HG02852 (cell line): ENCODE results near the gene FBXW8.

Experiments
- ATAC-seq: cut with Tn5 transposase; IDR thresholded peaks from one replicate; pipeline ENCODE4 v1.9.1; 2021; ENCODE audit warnings: mild to moderate bottlenecking, moderate library complexity; ENCODE audit not compliant: unreplicated experiment

The FBXW8 gene, protein sequence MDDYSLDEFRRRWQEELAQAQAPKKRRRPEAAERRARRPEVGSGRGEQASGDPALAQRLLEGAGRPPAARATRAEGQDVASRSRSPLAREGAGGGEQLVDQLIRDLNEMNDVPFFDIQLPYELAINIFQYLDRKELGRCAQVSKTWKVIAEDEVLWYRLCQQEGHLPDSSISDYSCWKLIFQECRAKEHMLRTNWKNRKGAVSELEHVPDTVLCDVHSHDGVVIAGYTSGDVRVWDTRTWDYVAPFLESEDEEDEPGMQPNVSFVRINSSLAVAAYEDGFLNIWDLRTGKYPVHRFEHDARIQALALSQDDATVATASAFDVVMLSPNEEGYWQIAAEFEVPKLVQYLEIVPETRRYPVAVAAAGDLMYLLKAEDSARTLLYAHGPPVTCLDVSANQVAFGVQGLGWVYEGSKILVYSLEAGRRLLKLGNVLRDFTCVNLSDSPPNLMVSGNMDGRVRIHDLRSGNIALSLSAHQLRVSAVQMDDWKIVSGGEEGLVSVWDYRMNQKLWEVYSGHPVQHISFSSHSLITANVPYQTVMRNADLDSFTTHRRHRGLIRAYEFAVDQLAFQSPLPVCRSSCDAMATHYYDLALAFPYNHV

DNA sequence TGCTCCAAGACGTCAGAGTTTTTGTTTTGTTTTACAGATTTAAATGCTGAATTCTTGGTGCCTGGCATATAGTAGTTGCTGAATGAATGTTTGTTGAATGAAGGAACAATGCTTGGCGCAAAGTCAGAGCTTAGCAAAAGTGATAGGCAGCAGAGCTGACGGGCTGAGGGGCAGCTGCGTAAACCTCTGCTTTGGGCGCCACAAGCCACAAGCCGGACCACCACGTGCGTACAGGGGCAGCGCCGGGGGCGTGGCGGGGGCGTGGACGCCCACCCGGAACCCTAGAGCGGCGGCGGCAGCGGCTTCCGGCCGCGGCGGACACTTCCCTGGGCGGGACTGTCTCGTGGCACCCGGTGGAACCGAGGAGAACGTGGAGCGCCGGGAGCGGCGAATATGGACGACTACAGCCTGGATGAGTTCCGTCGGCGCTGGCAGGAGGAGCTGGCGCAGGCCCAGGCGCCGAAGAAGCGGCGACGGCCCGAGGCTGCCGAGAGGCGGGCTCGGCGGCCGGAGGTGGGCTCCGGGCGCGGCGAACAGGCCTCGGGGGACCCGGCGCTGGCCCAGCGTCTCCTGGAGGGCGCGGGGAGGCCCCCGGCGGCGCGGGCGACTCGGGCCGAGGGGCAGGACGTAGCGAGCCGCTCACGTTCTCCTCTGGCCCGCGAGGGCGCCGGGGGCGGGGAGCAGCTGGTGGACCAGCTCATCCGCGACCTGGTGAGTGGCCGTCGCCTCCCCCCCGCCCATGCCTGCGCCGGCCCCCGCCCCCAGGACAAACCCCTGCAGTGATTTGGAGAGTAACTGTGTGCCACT lies at the start of gene FBXW8:
Gene FBXW8, plus strand, starts transcription at position 306 of the 807 bp plus-strand sequence. Its CDS starts 88 bp downstream, at position 394.
- ATAC-seq, result peak; percentile 86

DNA sequence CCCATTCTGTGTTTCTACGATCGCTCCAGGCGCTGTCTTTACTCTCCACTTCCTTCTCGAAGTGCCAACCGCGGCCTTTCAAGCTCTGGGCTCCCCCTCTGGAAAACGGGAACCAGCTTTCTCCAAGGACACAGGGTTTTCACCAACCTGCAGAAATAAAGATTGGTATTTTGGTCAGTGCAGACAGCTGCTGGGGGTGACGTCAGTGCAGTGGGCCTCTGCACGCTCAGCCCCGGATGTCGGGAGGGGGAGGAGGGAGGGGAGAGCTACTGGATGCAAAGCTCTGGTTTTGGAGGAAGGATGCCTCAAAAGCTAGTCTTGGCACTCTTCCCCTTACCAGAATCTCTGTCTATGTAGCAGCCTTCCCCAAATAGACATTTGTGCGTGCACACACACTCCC lies 49.4 kb upstream of the FBXW8 start:
- ATAC-seq, result peak; percentile 80

DNA sequence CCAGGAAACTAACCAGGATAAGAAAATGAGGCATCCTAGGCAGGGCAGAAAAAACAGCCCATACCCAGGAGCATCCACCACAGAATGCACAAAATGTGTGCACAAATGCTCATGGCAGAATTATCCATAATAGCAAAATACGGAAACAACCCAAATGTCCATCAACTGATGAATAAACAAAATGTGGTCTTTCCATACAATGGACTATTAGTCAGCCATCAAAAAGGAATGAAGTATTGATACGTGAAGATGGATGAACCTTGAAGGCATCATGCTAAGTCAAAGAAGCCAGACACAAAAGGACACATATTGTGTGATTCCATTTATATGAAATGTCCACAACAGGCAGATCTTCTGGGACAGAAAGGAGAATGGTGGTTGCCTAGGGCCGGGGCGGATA lies 48.6 kb upstream of the FBXW8 start:
- ATAC-seq, result no peak

DNA sequence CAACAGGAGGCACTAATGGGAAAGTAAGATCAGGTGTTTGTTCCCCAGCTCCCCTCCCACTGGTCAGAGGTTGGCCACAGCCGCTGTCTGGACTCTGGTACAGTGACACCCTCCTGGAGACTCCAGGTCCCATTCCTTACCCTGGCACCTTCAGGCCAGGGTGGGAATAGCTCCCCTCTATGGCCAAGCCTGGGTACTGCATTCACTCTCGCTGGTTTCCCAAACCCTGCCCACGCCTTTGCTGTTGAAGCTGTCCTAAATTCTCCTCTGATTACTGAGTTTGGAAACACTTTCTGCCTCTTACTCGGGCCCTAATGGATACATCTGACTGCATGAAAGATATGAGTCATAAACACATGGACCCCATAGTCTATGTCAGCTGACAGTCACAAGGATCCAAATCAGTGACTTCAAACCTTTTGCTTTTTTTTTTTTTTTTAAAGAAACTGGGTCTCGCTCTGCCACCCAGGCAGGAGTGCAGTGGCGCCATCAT lies 47.4 kb upstream of the FBXW8 start:
- ATAC-seq, result no peak

DNA sequence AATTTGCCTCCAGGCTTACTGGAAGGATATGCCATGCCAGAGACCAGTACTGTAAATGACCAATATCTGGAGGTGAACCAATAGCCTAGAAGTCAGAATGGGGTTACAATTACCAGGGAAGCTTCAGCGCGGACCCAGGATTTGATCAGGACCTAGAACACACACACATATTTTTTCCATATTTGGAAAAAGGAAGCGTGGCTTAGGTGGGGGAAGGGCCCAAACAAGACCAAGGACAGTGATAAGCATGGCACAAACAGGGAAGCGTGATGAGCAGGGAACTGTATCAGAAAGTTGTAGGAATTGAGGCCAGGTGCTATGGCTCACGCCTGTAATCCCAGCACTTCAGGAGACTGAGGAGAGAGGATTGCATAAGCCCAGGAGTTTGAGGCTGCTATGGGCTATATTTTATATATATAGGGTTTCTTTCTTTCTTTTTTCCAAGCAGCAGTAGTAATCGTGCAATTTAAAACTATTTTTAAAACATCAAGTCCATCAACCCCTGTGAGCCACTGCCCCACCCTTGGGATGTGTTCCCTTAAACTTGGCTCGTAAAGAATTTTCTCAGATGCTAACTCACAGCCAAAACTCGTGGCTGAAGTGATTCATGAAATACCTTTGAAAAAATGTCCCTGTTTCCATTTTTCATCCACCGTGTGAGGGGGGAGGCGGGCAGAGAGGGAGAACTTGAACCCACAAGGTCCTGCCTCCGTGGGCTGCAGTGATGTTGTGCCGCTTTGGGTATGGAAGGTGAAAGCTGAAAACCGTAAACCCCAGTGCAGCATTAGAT lies 46.2 kb upstream of the FBXW8 start:
- ATAC-seq, result no peak

DNA sequence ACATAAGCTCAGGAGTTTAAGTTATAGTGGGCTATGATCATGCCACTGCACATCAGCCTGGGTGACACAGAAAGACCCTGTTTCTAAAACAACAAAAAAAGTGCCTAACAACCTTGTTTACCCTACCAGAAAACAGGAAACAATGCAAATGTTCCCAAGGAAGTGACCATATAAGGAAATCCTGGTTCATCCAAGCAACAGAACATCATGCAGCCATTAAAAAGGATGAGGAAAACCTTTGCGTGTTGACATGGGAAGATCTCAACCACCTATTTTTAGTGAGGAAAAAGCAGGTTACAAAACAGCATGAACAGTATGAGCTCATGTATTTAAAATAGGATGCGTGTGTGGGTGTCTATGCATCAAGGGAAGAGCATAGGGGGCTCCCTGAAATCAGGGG lies 43.2 kb upstream of the FBXW8 start:
- no peak for ATAC-seq

DNA sequence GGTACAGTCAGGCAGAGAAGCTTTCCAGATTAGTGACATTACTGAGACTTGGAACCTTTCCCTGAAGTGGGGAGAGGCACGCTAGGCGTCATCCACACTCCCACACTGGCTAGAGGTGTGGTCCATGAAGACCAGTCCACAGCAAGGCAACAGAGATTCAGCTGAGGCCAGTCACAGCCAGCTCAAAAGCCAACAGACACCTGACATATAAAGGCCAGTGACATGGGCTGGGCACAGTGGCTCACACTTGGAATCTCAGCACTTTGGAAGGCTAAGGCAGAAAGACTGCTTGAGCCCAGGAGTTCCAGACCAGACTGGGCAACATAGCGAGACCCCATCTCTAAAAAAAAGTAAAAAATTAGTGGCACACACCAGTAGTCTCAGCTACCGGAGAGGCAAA lies 40.4 kb upstream of the FBXW8 start:
- no peak for ATAC-seq

DNA sequence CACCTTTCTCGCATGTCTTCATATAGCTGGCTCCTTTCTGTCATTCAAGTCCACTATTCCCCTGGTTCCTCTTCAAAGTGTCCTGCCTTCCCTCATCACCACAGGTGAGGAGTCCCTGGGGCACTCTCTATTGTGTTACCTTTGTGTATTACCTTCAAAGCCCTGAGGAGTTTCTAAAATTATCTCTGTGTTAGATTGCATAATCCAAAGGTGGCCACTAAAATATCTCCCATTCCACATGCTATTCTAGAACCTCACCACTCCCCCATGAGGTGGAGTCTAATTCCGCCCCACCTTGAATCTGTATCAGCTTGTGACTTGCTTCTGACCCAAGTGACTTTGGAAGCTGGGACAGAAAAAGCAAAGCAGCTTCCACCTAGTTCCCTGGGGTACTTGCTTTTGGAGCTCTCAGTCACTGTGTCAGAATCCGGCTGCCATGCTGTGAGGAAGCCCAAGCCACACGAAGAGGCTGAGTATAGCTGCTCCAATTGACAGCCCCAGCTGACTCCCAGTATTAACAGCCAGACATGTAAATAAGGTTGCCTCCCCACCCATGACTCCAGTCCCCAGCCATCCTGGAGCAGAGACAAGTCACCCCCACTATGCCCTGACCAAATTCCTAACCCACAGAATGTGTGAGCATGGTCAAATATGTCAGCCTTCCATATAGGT lies 36.3 kb upstream of the FBXW8 start:
- no peak for ATAC-seq

DNA sequence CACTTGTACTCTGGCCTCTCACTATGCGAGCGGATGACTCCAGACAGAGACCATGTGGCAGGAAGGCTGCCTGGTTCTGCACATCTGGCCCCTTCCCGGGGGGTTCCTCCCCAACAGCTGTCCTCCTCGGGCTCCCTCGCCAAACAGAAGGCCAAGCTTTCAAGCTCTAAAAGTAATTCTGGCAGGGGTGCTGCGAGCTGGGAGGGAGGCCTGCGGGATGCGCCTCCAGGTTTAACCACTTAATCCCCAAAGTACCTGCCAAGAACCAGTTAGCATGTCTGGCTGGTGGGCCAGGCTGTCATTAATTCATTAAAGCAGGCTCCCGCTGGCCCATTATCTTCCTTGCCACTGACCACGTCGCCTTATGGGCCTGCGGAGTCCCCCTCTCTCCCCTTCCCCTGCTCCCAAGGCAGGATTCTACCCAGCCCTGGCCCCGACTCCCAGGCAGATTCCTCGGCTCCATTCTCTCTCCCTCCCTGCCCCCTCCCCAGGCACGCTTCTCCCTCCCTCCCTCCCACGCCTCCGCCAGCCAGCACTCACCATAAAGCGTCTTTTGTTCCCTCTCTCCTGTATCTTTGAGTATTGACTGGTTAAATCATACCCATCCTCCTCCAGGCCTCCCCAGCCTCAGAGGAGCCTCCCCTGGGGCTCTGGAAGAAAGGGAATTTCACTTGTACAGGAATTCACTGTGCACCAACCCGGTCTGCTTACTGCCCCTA lies 34.4 kb upstream of the FBXW8 start:
- no peak for ATAC-seq

DNA sequence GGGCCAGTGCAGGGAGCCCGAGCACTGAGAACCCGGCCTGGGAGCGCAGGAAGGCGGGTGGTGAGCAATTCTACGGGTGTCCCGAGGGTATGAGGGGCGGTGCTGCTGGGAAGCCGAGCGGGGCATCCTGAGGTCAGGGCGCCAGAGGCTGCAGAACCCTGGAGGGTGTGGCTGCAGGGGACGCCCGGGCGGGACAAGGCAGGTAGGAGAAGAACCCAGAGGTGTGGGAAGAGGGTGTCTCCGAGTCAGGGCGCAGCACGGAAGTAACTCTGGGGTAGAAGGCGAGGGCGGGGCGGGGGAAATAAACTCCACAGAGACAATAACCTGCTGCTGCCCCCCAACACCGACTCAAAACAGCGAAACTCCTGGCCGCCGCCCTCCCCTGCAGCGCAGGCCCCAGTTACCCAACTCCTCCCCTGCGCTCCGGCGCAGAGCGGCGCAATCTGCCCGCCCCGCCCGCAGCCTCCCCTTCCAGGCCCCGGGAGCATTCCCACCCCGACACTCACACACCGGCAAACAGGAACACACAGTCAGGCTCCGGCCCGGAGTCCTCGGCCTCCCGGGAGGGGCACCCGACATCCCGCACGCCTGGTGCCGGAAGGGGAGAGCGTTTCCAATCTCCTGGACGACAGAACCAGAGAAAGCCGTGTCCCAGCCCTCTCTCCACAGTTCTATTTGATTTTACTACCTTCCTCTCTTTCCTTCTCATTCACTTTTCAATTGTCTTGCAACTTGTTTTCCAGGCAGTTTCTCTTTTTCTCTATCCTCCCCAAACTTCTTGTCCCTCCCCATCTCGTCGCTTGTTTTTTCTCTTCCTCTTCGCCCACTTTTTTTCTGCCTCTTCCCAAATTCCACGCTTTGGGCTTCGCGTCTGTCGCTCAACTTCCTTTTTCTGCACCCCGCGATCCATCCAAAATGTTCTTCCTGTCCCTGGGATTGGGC lies 31.9 kb upstream of the FBXW8 start:
- no peak for ATAC-seq

DNA sequence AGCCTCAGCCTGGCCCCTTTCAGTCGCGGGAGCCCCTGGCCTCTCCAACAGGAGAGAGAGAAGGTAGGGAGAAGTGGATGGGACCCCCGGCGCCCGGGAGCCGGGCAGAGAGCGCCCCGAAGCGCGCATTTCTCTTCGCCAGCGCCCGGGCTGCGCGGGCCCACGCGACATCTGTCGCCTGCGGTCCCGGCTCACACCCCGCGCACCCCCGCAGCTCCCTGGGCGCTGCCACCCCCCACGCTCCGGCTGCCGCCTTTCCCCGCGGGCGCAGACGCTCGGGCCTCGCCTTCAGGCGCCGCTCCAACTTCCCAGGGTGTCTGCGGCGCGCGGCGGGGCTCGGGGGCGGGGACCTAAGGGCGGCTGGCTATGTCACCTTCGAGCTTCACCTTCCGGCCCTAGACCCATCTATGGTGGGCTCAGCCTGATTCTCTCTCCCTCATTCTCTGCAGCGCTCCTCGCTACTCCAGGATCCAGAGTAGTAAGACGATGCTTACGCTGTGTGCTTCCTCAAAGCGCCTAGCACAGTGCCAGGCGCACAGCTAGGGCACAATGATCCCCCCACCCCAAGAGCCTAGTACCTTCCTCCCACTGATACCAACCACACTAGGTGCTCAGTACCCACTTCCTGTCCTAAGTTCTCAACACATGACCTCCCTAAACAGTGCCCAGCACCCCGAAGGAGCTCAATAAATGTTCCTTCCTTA lies 31.1 kb upstream of the FBXW8 start:
- no peak for ATAC-seq

DNA sequence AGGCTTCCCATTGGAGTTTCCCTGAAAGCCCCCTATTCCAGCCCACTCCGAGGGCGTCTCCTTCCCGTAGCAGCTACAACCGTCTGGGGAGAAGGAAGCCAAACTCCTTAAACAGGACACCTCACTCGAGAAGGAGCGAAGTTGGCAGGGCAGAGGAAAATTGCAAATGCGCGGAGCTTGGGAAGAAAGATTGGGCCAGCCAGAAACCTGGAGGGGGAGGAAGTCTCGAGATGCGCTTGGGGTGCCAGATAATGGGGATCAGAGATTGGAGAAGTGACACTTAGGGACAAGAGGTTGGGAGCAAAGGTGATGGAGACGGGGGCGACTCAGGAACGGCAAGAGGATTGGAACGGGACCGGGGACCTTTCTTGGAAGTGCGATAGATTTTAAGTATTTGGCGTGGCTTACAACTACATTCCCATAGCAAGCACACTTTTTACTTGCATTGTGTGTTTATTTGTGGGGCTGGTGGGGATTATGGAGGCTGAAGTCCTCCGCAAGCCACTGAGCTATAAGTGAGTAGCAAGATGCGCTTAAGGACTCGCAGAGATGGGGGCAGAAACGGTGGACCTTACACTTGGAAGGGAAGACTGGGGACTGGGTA lies 30.4 kb upstream of the FBXW8 start:
- ATAC-seq, result no peak

DNA sequence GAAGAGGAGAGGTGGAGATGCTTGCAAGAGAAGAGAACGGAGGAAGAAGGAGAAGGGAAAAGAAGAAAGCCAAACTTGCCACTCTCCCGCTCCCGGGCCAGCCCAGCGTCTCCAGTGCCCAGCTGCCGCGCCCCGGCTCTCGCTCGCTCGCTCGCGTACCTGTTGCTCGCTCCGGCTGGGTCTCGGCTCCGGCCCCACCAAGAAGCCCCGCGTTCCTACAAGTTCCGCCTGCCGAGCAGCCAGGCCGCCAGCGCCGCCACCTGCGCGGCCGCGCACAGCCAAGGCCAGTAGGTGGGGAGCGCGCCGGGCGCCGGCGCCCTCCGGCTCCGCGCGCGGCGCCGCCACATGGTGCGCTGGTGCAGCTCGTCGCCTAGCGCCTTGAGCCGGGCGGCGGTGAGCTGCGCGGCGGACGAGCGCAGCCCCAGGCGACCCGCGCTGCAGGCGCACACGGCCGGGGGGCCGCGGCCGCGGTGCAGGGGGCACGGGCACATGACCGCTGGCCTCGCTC lies 29.9 kb upstream of the FBXW8 start:
- peak; percentile 60 for ATAC-seq

DNA sequence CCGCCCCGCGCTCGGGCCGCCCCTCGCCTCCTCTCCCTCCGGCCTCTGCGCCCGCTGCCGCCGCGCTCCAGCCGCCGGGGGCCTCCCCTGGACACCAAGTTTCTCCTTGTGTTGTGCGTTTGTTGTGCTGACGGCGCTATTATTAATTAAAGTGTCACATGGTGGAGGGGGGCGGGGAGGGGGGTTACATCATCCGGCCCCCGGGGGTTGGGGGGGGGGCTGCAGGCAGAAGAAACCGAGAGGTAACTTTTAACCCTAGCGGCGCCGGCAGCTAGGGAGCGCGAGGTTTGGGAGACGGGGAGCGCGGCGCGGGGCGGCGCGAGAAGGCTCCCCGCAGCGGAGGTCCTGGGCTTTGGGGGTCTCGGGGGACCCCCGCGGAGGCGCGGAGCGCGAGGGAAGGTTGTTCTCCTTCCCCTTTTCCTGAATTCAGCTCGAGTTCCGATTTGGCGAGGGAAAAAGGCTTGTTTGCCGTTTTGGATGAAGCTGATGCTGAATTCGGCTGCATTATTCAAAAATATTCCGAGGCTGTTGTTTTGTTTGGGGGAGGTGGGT lies 29.3 kb upstream of the FBXW8 start, which contains the start of gene HRK:
Gene HRK, minus strand, starts transcription at position 117 of the 552 bp plus-strand sequence. CDS start 134 bp downstream, outside the sequence.
- ATAC-seq, result peak; percentile 17

DNA sequence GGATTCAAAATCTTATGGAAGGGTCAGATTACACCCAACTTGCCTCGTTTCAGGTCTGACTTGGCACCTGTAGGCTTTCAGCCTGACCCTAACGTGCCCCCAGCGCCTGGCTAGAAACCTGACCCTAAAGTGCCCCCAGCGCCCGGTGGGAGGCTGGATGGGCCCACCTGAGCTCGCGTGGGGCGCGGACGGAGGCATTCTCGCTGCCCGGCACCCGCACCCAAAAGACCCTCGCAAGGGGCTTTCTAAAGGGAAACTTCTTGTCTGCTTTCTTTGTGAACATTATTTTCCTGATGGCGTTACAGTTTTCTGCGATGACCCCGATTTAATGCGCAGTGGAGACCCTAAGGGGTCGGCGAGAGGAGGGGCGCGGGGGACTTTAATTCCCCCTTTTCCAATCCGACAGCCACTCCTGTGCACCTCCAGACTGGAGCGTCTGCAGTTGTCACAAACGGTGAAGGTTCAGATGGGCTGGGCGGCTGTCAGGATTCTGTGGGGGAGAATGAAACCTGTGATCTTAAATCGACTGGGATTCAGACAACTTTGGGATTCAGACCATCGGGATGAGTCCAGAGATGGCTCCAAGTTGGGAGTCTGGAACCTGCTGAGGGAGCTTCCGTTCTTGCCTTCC lies 28.8 kb upstream of the FBXW8 start:
- ATAC-seq, result no peak

DNA sequence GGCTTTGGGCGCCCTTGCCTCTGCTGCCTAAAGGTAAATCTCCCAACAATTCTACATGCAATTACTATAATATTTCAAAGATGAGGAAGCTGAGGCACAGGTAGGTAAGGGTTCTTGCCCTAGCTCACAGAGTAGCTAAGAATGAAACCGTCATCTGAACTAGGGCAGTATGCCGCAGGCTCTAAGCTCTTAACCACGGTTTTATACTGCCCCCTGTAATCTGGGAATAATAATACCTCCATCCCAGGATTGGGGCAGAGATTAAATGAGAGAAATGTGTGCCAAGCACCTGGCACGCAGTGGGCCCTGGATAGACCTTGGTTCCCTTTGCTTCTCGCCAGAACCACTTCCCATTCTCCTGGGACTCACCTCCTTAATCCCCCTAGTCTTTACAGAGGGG lies 28.0 kb upstream of the FBXW8 start:
- no peak for ATAC-seq
